Heart left ventricle (tissue), 16 donors: ENCODE measurements around the gene GRB7. TPM values are rescaled to one million over a fixed set of nuclear protein-coding genes. Genes with fewer than 3 reads are reported as not detected.

ENCODE experiments used
- ATAC-seq, 4 donors: fragments of 200-7000 bp; cut with Tn5 transposase; one replicate each; pipeline ENCODE4 v1.9.1; 2020 to 2022; ENCODE audit warnings: moderate library complexity in 4 of 4, mild to moderate bottlenecking in 3 of 4, moderate number of reproducible peaks in 1 of 4
- DNase-seq, 5 donors: peaks; one replicate each; pipeline ENCODE4 v3.0.0-alpha.2; 2020
- H3K27ac ChIP-seq, 12 donors: fragments of 200-600 bp; sonication (generic) in 4 of 12; one replicate each; pipeline versions ENCODE4 v1.5.0 to v1.8.0; 2016 to 2022; ENCODE audit warnings: mild to moderate bottlenecking in 2 of 12
- H3K27me3 ChIP-seq, 9 donors: fragments of 200-600 bp; sonication (generic) in 2 of 9; one replicate each; pipeline versions ENCODE4 v1.5.1 to v1.8.0; 2016 to 2022; ENCODE audit warnings: mild to moderate bottlenecking in 3 of 9
- H3K36me3 ChIP-seq, 9 donors: fragments of 200-600 bp; sonication (generic) in 2 of 9; one replicate each; pipeline versions ENCODE4 v1.5.0 to v1.8.0; 2018 to 2022; ENCODE audit warnings: mild to moderate bottlenecking in 2 of 9
- H3K4me1 ChIP-seq, 12 donors: fragments of 200-600 bp; sonication (generic) in 4 of 12; one replicate each; pipeline versions ENCODE4 v1.5.0 to v1.8.0; 2016 to 2022; ENCODE audit warnings: mild to moderate bottlenecking in 3 of 12
- H3K4me3 ChIP-seq, 12 donors: fragments of 200-600 bp; sonication (generic) in 4 of 12; one replicate each; pipeline versions ENCODE4 v1.5.0 to v1.8.0; 2017 to 2022; ENCODE audit warnings: mild to moderate bottlenecking in 9 of 12, moderate library complexity in 4 of 12
- H3K9me3 ChIP-seq, 12 donors: fragments of 200-600 bp; sonication (generic) in 4 of 12; one replicate each; pipeline versions ENCODE4 v1.5.0 to v1.8.0; 2016 to 2022; ENCODE audit warnings: mild to moderate bottlenecking in 1 of 12
- CTCF ChIP-seq, 12 donors: fragments of 200-600 bp; sonication (generic) in 4 of 12; IDR thresholded peaks; one replicate each; pipeline versions ENCODE4 v1.5.0 to v1.8.0; 2018 to 2022; ENCODE audit warnings: antibody characterized with exemption in 12 of 12, mild to moderate bottlenecking in 5 of 12
- POLR2A ChIP-seq, 2 donors: fragments of 450-650 bp; IDR thresholded peaks; one replicate each; pipeline ENCODE4 v1.6.1; 2017; ENCODE audit warnings: antibody characterized with exemption in 2 of 2, mild to moderate bottlenecking in 2 of 2, moderate library complexity in 2 of 2
- WGBS, 4 donors: extraction: QIAGEN DNeasy Blood & Tissue Kit in 2 of 4; methylation state at CpG; one replicate each; pipeline versions ENCODE4 v1.1.5 to v1.1.7; 2013 to 2018; 5-methylcytosine and 5-hydroxymethylcytosine counted together
- intact Hi-C, 10 donors: fragments of 100-400 bp; cut with DNase I; formaldehyde crosslinking; loops; one replicate each; pipeline versions ENCODE4 v1.11.1 to v1.14.2; 2022
- polyA plus RNA-seq, 2 donors: library from polyadenylated mRNA; stranded (reverse); fragments of 200-250 nt; gene quantifications; one replicate each; pipeline ENCODE4 v1.2.3, GENCODE V29; 2013
- total RNA-seq, 9 donors: library from RNA; depleted of rRNA in 2 of 9; stranded (reverse); fragments of >200 nt in 2 of 9; fragmentation: NEBNext Ultra II Directional in 3 of 9; extraction: Animal tissue kit (Norgen Biotek cat#: 25700) in 3 of 9; gene quantifications; one replicate each; pipeline versions ENCODE4 v1.1.0 to v1.2.4, GENCODE V29; 2016 to 2023
- donor health status: ischemic (EF 13 %, LVEDD 7.1; RV severe dilation, severe dysfunction).
- donor health status: healthy with polysubstance abuse.
- donor health status: DM: no; HTN: yes; CAD: no.
- donor health status: DM: no; HTN: no; CAD: no.
- donor health status: ischemic (EF 25% LVEDD 6.9; RV normal size, moderate dysfunction).
- donor health status: ischemic (EF 25% LVEDD 5.7; RV mildly dilated, moderate dysfunction).
- donor health status: healthy.
- donor health status: DM: yes; HTN: yes; CAD: no.
- donor health status: ischemic (EF 35%, LVEDD 5.7; RV mildly dilated, moderate dysfunction).
- donor health status: nonischemic (EF 11% LVEDD 7.7; RV severe dilation, severe dysfunction).
- donor health status: DM: yes; HTN: yes; CAD: no.
- donor health status: PGD.
- donor health status: ischemic (EF 29% LVEDD 5.4; RV normal size, mild dysfunction).
- donor health status: nonischemic (EF 23%, LVEDD 6.1; RV moderate dilation, normal function).

Gene GRB7
- total and polyA plus RNA-seq, 11 donors = 0.48 to 8.2 (median 1.3) TPM

- H3K4me1 ChIP-seq = peaks cover 0 to 15% (median 0%) of the 10 kb centered on the region in 12 donors
- no peak for ATAC-seq
- H3K9me3 ChIP-seq = no peaks in the 10 kb centered on the region
- H3K27ac ChIP-seq = peak overlapping the region in 1 of 12 donors; percentile 33
- no peak overlapping the region for H3K4me3 ChIP-seq
- no peak for DNase-seq
- WGBS, 4 donors = 45 to 54% (median 52%) methylated on average over 3 of the region's 3 CpGs
- H3K27me3 ChIP-seq = peaks cover 0 to 19% (median 0%) of the 10 kb centered on the region in 9 donors
- intact Hi-C loops = no loop called here
- H3K36me3 ChIP-seq = no peaks in the 10 kb centered on the region
- no peak for TF ChIP-seq CTCF (IDR thresholded peaks at IDR 0.05)
- no peak for TF ChIP-seq POLR2A (IDR thresholded peaks at IDR 0.05)
Observed at GRCh38 chr17:39767147-39767546, 29.4 kb downstream of the GRB7 start.

- intact Hi-C loops = no loop called here
- Histone ChIP-seq H3K4me1 (peaks cover 0 to 15% (median 0%) of the 10 kb centered on the region in 12 donors), H3K27ac (peak overlapping the region in 1 of 12 donors; percentile 88), H3K9me3 (no peaks in the 10 kb centered on the region), H3K36me3 (no peaks in the 10 kb centered on the region), H3K27me3 (peaks cover 0 to 18% (median 0%) of the 10 kb centered on the region in 9 donors), H3K4me3 (no peak overlapping the region)
- ATAC-seq = no peak
- WGBS, 4 donors = 68 to 79% (median 72%) methylated on average over 8 of the region's 8 CpGs
- no peak for DNase-seq
- TF ChIP-seq POLR2A (IDR thresholded peaks at IDR 0.05) = no peak
- no peak for TF ChIP-seq CTCF (IDR thresholded peaks at IDR 0.05)
Observed at GRCh38 chr17:39769974-39770587, 32.3 kb downstream of the GRB7 start.

GRCh38 chr17:39772415-39772814, 34.7 kb downstream of the GRB7 start:
- intact Hi-C loops = no loop called here
- Histone ChIP-seq H3K27me3 (peaks cover 0 to 20% (median 0%) of the 10 kb centered on the region in 9 donors), H3K36me3 (no peaks in the 10 kb centered on the region), H3K27ac (peak overlapping the region in 1 of 12 donors; percentile 88), H3K4me1 (peaks cover 0 to 15% (median 0%) of the 10 kb centered on the region in 12 donors), H3K9me3 (no peaks in the 10 kb centered on the region), H3K4me3 (no peak overlapping the region)
- DNase-seq = no peak
- ATAC-seq = no peak
- TF ChIP-seq POLR2A (IDR thresholded peaks at IDR 0.05) (no peak), CTCF (IDR thresholded peaks at IDR 0.05) (no peak)

- intact Hi-C loops = no loop called here
- DNase-seq = no peak
- peak overlapping the region in 1 of 12 donors; percentile 27 for H3K4me3 ChIP-seq
- H3K4me1 ChIP-seq = peaks cover 0 to 15% (median 0%) of the 10 kb centered on the region in 12 donors
- peaks cover 0 to 25% (median 3%) of the 10 kb centered on the region in 9 donors for H3K27me3 ChIP-seq
- WGBS, 4 donors = 76 to 85% (median 79%) methylated on average over 7 of the region's 7 CpGs
- ATAC-seq = no peak
- TF ChIP-seq CTCF (IDR thresholded peaks at IDR 0.05) (no peak), POLR2A (IDR thresholded peaks at IDR 0.05) (no peak)
- no peaks in the 10 kb centered on the region for H3K9me3 ChIP-seq
- peak overlapping the region in 1 of 12 donors; percentile 88 for H3K27ac ChIP-seq
- H3K36me3 ChIP-seq = no peaks in the 10 kb centered on the region
Observed at GRCh38 chr17:39772987-39773934, 35.5 kb downstream of the GRB7 start.
